Hepatocyte (in vitro differentiated cells): ENCODE results near the gene PUS10. TPM values are rescaled to one million over a fixed set of nuclear protein-coding genes. Genes with fewer than 3 reads are reported as not detected.

ENCODE experiments used
- DNase-seq: peaks from one replicate; pipeline ENCODE4 v3.0.0-alpha.2; 2016; ENCODE audit warnings: low spot score
- H2AFZ ChIP-seq: fragments of 200-600 bp; sonication (generic); 2 replicates; pipeline ENCODE4 v1.6.0; 2016; ENCODE audit warnings: antibody characterized with exemption, mild to moderate bottlenecking
- H3K27ac ChIP-seq: fragments of 200-600 bp; sonication (generic); 2 replicates; pipeline ENCODE4 v1.5.1; 2016; ENCODE audit warnings: mild to moderate bottlenecking
- H3K27me3 ChIP-seq: fragments of 200-600 bp; sonication (generic); 2 replicates; pipeline ENCODE4 v1.6.1; 2016
- H3K36me3 ChIP-seq: fragments of 200-600 bp; sonication (generic); replicated peaks from 2 replicates; pipeline ENCODE4 v1.5.1; 2016; ENCODE audit warnings: low read depth; ENCODE audit not compliant: insufficient read depth
- H3K4me1 ChIP-seq: fragments of 200-600 bp; sonication (generic); 2 replicates; pipeline ENCODE4 v1.5.1; 2016; ENCODE audit warnings: mild to moderate bottlenecking, moderate library complexity; ENCODE audit not compliant: insufficient read depth
- H3K4me2 ChIP-seq: fragments of 200-600 bp; sonication (generic); 2 replicates; pipeline ENCODE4 v1.6.0; 2016
- H3K4me3 ChIP-seq: fragments of 200-600 bp; sonication (generic); 2 replicates; pipeline ENCODE4 v1.5.1; 2016; ENCODE audit warnings: mild to moderate bottlenecking
- H3K79me2 ChIP-seq: fragments of 200-600 bp; sonication (generic); 2 replicates; pipeline ENCODE4 v1.6.0; 2017; ENCODE audit warnings: mild to moderate bottlenecking
- H3K9me2 ChIP-seq: fragments of 200-600 bp; sonication (generic); replicated peaks from 2 replicates; pipeline ENCODE4 v1.6.0; 2017; ENCODE audit warnings: mild to moderate bottlenecking; ENCODE audit not compliant: insufficient read depth
- H3K9me3 ChIP-seq: fragments of 200-600 bp; sonication (generic); 2 replicates; pipeline ENCODE4 v1.5.1; 2016; ENCODE audit warnings: low read depth, mild to moderate bottlenecking
- H4K20me1 ChIP-seq: fragments of 200-600 bp; sonication (generic); 2 replicates; pipeline ENCODE4 v1.6.0; 2016; ENCODE audit warnings: mild to moderate bottlenecking; ENCODE audit not compliant: insufficient read depth, poor library complexity, severe bottlenecking
- EZH2 ChIP-seq: fragments of 200-600 bp; sonication (generic); IDR thresholded peaks from 2 replicates; pipeline ENCODE4 v1.6.1; 2016; ENCODE audit warnings: antibody characterized with exemption, mild to moderate bottlenecking, borderline replicate concordance
- EZH2phosphoT487 ChIP-seq: fragments of 200-600 bp; sonication (generic); IDR thresholded peaks from one replicate; pipeline ENCODE4 v1.6.1; 2018; ENCODE audit warnings: antibody characterized with exemption, mild to moderate bottlenecking, low read depth, moderate library complexity; ENCODE audit not compliant: unreplicated experiment, severe bottlenecking
- WGBS: methylation state at CpG from one replicate; pipeline ENCODE4 v1.1.6; 2016; ENCODE audit warnings: low lambda C conversion rate; ENCODE audit errors: missing lambda C conversion rate; 5-methylcytosine and 5-hydroxymethylcytosine counted together
- polyA plus RNA-seq: library from polyadenylated mRNA; unstranded; fragments of >200 nt; fragmentation: Nextera tagmentation; extraction: Ambion mirVana; gene quantifications from 2 replicates; pipeline ENCODE4 v1.2.1, GENCODE V29; 2016
- total RNA-seq: library from RNA; depleted of rRNA; stranded (reverse); fragments of >200 nt; gene quantifications from 2 replicates; pipeline ENCODE4 v1.2.3, GENCODE V29; 2014
- TF ChIP-seq, protein P1 (sequence below): fragments of 200-600 bp; sonication (generic); IDR thresholded peaks from 2 replicates; pipeline ENCODE4 v1.5.1; 2016; ENCODE audit warnings: antibody characterized with exemption, mild to moderate bottlenecking; ENCODE audit not compliant: poor library complexity

PUS10 gene
- total and polyA plus RNA-seq, 2 experiments from 2014 or later, result 4.5 to 15.3 TPM

DNA sequence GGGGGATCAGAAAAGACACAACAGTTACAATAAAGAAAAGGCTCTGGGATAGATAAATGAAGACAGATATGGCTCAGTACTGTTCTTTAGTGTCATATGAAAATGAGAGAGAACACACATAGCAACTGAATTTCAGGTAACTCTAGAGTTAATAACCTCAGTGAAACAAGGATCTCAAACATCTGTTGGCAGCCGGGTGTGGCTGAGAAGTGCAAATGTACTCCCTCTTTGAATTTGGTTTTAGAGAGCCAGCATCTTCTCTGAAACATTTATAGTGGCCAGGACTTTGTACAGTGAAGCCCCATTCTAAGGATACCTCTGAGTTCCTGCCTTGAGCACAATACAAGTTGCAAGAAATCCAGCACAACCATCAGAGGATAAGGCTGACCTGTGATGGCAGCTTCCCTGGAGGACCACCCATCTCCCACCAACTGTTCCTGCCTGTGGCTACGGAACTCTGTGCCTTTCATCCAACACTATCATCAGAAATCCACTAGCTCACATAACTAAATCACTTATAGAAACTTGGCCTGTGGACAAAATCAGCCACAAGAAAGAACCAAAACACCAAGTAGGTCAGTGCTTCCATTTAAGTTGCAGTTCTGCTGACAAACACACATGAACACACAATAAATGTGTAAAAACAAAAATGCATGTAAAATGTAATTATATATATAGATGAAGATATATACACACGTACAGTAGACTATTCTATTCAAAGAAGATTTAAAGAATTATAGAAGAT, 37.8 kb downstream of the PUS10 start:
- no peak for DNase-seq
- Histone ChIP-seq H3K79me2 (no peaks in the 10 kb centered on the region), H3K36me3 (no peaks in the 10 kb centered on the region), H2AFZ (no peak overlapping the region), H3K27me3 (no peaks in the 10 kb centered on the region), H3K9me2 (no peaks in the 10 kb centered on the region), H3K4me2 (no peak overlapping the region), H3K4me1 (no peaks in the 10 kb centered on the region), H3K9me3 (no peaks in the 10 kb centered on the region), H4K20me1 (no peaks in the 10 kb centered on the region), H3K27ac (no peak overlapping the region), H3K4me3 (no peak overlapping the region)
- 89% methylated on average over 3 of the region's 3 CpGs for WGBS
- no peak for TF ChIP-seq EZH2phosphoT487
- TF ChIP-seq, protein P1, sequence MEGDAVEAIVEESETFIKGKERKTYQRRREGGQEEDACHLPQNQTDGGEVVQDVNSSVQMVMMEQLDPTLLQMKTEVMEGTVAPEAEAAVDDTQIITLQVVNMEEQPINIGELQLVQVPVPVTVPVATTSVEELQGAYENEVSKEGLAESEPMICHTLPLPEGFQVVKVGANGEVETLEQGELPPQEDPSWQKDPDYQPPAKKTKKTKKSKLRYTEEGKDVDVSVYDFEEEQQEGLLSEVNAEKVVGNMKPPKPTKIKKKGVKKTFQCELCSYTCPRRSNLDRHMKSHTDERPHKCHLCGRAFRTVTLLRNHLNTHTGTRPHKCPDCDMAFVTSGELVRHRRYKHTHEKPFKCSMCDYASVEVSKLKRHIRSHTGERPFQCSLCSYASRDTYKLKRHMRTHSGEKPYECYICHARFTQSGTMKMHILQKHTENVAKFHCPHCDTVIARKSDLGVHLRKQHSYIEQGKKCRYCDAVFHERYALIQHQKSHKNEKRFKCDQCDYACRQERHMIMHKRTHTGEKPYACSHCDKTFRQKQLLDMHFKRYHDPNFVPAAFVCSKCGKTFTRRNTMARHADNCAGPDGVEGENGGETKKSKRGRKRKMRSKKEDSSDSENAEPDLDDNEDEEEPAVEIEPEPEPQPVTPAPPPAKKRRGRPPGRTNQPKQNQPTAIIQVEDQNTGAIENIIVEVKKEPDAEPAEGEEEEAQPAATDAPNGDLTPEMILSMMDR, result no peak

GRCh38 chr2:60979231-60979630, 38.8 kb downstream of the PUS10 start:
- Histone ChIP-seq H3K9me3 (no peaks in the 10 kb centered on the region), H3K4me2 (no peak overlapping the region), H2AFZ (no peak overlapping the region), H3K79me2 (no peaks in the 10 kb centered on the region), H4K20me1 (no peaks in the 10 kb centered on the region), H3K27me3 (no peaks in the 10 kb centered on the region), H3K36me3 (no peaks in the 10 kb centered on the region), H3K27ac (no peak overlapping the region), H3K9me2 (no peaks in the 10 kb centered on the region), H3K4me3 (no peak overlapping the region), H3K4me1 (no peaks in the 10 kb centered on the region)
- 91% methylated on average over 4 of the region's 4 CpGs for WGBS
- DNase-seq, result no peak
- TF ChIP-seq EZH2, result no peak
- TF ChIP-seq, protein P1, result no peak
- TF ChIP-seq EZH2phosphoT487, result no peak

DNA sequence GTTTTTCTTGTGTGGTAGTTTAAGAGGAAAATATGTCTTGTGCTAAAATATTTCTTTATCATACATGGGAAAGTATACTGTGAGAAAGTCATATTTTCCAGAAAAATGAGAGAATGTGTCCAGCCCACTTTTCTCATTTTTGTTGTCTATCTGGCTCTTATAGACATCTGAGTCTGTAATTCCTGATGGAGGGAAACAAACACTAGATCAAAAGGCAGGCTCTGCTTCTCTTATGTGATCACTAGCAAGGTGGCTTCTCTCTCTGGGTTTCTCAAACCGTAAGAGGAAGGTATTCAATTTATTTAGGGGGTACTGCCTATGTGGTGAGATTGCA, 40.5 kb downstream of the PUS10 start:
- H3K79me2 ChIP-seq, result no peaks in the 10 kb centered on the region
- no peaks in the 10 kb centered on the region for H3K4me1 ChIP-seq
- no peaks in the 10 kb centered on the region for H3K9me2 ChIP-seq
- no peak overlapping the region for H3K4me3 ChIP-seq
- H3K27ac ChIP-seq, result no peak overlapping the region
- no peak for DNase-seq
- no peaks in the 10 kb centered on the region for H4K20me1 ChIP-seq
- no peaks in the 10 kb centered on the region for H3K27me3 ChIP-seq
- H3K36me3 ChIP-seq, result no peaks in the 10 kb centered on the region
- no peaks in the 10 kb centered on the region for H3K9me3 ChIP-seq
- TF ChIP-seq EZH2 (no peak), EZH2phosphoT487 (no peak)
- TF ChIP-seq, protein P1, result no peak
- no peak overlapping the region for H2AFZ ChIP-seq
- 95% methylated on average over 1 of the region's 1 CpG for WGBS
- no peak overlapping the region for H3K4me2 ChIP-seq
